Cardiac fibroblast (primary cell): Measurements from ENCODE around the gene TMSB4X.

Source experiments
- DNase-seq, 2 donors: peaks; one replicate each; pipeline versions ENCODE4 v3.0.0 to v3.0.0-alpha.2; 2010; ENCODE audit warnings: low read depth in 2 of 2
- H3K4me3 ChIP-seq, 2 donors: replicated peaks in 1 of 2; 1 replicate in 1 of 2; 2 replicates in 1 of 2; pipeline ENCODE4 v1.5.1; 2011; ENCODE audit warnings: low read depth in 2 of 2, low read length in 2 of 2, mild to moderate bottlenecking in 2 of 2, moderate library complexity in 1 of 2
- CTCF ChIP-seq: IDR thresholded peaks from one replicate; pipeline ENCODE4 v1.5.1; 2011; ENCODE audit warnings: low read depth, mild to moderate bottlenecking, low read length, inconsistent platforms

The TMSB4X gene

GRCh38 chrX:12965131-12965940, 9.6 kb upstream of the TMSB4X start:
- DNase-seq = no peak
- H3K4me3 ChIP-seq = no peak overlapping the region
- TF ChIP-seq CTCF = no peak

GRCh38 chrX:12966151-12966550, 8.8 kb upstream of the TMSB4X start:
- no peak overlapping the region for H3K4me3 ChIP-seq
- TF ChIP-seq CTCF = no peak
- no peak for DNase-seq

GRCh38 chrX:12967711-12968465, 7.0 kb upstream of the TMSB4X start:
- DNase-seq = no peak
- TF ChIP-seq CTCF = no peak
- no peak overlapping the region for H3K4me3 ChIP-seq

GRCh38 chrX:12970691-12971202, 4.2 kb upstream of the TMSB4X start:
- TF ChIP-seq CTCF = peak; percentile 37
- peak; percentile 78 to 81 for DNase-seq
- H3K4me3 ChIP-seq = no peak overlapping the region

- TF ChIP-seq CTCF = no peak
- no peak for DNase-seq
- H3K4me3 ChIP-seq = no peak overlapping the region
Measured at GRCh38 chrX:12971282-12972003, 3.5 kb upstream of the TMSB4X start.

- TF ChIP-seq CTCF = no peak
- H3K4me3 ChIP-seq = no peak overlapping the region
- peak in 1 of 2 donors; percentile 7 for DNase-seq
Measured at GRCh38 chrX:12972243-12972642, 2.7 kb upstream of the TMSB4X start.
